Activated CD4-positive, alpha-beta T cell treated with anti-CD3 and anti-CD28 coated beads, Interleukin-2, amount 50 U/mL, for 24 hours (primary cell): ENCODE results near the gene FKBP4.

ENCODE experiments used
- DNase-seq, 2 donors: peaks; one replicate each; pipeline ENCODE4 v3.0.0-alpha.2; 2020; ENCODE audit warnings: low read depth in 1 of 2, low spot score in 1 of 2

The FKBP4 gene

DNA sequence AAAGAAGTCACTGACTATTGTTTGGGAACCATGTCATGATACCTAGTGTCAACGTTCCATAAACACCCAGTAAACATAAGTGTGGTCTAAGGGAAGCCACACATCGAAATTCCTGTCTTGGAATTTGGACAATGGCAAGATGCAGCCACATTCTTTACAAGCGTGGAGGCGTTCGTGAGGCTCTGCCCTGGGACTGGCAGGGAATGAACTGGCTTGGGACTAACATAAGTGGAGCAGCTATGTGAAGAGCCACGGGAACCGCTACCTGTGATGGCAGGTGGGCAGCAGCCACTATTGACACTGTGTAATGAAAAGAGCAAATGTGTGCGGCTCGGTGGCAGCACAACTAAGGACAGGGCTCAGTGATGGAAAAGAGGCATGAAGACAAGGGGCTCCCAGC is 50.0 kb downstream of the FKBP4 start:
- no peak for DNase-seq

DNA sequence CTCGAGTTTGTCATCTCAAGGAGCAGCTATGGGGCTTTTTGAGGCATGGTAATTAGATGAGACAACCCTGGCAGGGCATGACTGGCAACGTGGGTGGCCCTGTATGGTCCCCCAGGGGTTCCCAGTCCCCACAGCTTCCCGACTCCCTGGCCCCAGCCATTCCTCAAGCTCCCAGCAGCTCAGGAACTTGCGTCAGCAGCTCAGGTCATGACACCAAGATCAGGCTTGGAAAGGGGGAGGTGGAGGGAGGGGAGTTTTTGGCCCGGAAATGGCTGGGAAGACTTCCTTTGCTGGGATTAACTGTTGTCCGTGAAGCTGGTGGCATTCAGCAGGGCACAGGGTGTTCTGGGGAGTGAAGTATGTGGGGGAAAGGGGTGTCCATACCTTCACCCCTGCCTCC is 50.5 kb downstream of the FKBP4 start:
- no peak for DNase-seq

DNA sequence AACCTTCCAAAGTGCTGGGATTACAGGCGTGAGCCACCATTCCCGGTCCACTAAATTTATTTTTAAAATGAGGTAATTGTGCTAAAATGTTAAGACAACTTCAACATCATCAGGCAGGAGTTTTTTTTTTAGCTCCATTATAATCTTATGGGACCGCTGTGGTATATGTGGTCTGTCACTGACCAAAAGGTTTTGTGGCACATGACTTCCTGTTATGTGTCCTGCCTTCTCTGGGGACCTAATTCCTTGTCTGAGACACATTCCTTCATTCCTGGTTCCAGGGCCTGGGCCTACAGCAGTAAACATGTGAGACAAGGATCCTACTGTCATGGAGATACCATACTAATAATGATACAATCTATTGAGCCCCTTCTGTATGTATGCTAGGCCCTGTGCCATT is 57.2 kb downstream of the FKBP4 start:
- no peak for DNase-seq

DNA sequence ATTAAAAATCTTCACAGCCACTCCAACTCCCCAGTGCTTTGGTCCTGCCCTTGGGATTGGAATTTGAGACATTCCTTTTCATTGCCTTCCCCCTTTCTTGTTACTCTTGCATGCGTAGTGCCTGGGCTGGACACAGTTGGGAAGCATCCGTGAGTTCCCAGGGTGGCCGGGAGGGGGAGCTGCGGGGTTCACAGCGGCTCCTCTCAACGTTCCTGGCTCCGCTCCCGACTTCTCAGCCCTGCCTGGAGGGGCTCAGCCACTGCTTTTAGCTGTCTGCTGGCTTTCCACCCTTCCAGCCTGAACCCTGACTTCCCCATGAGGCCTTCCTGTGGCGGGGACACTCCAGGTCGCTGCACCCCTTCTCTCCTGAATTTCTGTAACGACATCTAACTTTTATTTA is 58.9 kb downstream of the FKBP4 start:
- peak; percentile 16 to 30 for DNase-seq
